AG09309 (cell line): ENCODE results near the gene OR2H1.

ENCODE experiments used
- DNase-seq: peaks from one replicate; pipeline ENCODE4 v3.0.0-alpha.2; 2010; ENCODE audit warnings: low read depth
- H3K4me3 ChIP-seq: 2 replicates; pipeline ENCODE4 v1.5.1; 2011; ENCODE audit warnings: mild to moderate bottlenecking, low read depth, low read length, moderate library complexity; ENCODE audit not compliant: control insufficient read depth
- TF ChIP-seq, protein P1 (sequence below): IDR thresholded peaks from 2 replicates; pipeline ENCODE4 v1.5.1; 2011; ENCODE audit warnings: mild to moderate bottlenecking, low read depth, low read length, inconsistent platforms; ENCODE audit not compliant: insufficient read depth, control insufficient read depth; ENCODE audit errors: missing control alignments

Gene OR2H1

DNA sequence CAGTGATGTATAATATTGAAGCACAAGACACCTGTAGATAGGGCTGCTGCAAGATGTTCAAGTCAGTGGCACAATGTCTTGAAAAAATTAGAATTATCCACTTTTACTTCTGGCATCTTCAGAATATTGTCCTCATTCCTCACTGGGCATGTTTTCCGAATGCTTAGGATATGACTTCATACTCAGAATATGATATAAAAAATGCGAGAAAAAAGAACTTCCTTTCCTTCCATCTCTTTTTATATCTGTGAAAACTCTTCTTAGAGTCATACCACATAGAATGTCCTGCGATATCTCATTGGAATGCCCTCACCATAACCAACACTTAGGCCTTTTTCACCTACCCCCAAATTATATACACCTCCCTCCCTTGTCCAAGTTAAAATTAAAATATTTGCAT lies 26.2 kb downstream of the OR2H1 start:
- H3K4me3 ChIP-seq = no peak overlapping the region
- DNase-seq = no peak
- TF ChIP-seq, protein P1, sequence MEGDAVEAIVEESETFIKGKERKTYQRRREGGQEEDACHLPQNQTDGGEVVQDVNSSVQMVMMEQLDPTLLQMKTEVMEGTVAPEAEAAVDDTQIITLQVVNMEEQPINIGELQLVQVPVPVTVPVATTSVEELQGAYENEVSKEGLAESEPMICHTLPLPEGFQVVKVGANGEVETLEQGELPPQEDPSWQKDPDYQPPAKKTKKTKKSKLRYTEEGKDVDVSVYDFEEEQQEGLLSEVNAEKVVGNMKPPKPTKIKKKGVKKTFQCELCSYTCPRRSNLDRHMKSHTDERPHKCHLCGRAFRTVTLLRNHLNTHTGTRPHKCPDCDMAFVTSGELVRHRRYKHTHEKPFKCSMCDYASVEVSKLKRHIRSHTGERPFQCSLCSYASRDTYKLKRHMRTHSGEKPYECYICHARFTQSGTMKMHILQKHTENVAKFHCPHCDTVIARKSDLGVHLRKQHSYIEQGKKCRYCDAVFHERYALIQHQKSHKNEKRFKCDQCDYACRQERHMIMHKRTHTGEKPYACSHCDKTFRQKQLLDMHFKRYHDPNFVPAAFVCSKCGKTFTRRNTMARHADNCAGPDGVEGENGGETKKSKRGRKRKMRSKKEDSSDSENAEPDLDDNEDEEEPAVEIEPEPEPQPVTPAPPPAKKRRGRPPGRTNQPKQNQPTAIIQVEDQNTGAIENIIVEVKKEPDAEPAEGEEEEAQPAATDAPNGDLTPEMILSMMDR = no peak

DNA sequence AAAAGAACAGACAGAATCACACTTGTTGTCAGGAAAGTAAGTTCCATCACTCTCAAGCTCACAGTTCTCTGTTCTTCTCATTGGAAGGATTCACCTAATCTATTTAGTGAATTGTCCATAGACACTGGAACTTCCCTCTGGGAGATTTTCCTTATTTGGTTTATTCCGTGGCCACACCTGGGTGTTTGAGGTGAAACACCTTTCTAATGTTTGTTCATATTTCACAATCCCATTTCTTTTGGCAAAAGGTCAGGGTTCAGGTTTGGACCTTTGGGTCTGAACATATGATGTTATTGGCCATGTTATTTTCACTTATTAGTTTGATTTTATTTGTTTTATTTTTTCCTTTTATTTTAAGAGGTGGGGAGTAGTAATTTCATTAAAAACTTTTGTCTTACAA lies 26.8 kb downstream of the OR2H1 start:
- DNase-seq = no peak
- TF ChIP-seq, protein P1 = no peak
- no peak overlapping the region for H3K4me3 ChIP-seq

DNA sequence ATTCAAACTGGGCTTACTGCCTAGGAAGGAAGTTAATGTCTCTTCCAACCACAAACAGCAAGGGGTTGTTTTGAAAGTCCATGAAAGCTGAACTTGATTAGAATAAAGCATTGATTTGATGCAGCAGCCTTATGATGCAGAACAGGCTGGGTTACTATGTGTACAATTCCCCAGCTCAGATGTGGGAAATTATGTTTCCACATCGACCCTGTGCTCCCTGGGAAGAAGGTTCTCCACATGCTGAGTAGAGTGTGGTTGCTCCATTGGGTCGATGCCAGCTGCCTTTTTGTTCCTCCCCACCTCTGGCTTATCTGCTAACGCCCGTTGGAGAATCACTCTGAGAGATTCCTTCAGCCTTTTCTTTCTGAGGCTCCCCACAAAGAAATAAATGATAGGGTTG lies 29.6 kb downstream of the OR2H1 start:
- no peak overlapping the region for H3K4me3 ChIP-seq
- TF ChIP-seq, protein P1 = no peak
- no peak for DNase-seq

DNA sequence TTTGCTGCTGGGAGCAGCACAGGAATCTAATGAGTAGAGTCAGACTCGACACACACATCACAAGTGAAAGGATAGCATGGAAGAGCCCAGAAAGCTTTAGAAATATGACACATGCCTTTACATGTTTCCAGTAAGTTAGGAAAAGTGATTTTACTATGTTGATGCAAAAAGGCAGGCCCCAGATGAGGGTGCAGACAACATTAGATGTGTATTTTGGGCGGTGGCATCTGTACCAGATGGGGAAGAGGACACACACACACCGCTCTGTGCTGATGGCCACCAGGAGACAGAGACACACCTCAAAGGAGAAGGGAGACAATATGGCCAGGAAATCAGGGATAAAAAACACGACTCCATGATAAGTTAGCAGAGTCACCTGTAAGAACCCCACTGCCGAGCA lies 30.2 kb downstream of the OR2H1 start:
- TF ChIP-seq, protein P1 = no peak

DNA sequence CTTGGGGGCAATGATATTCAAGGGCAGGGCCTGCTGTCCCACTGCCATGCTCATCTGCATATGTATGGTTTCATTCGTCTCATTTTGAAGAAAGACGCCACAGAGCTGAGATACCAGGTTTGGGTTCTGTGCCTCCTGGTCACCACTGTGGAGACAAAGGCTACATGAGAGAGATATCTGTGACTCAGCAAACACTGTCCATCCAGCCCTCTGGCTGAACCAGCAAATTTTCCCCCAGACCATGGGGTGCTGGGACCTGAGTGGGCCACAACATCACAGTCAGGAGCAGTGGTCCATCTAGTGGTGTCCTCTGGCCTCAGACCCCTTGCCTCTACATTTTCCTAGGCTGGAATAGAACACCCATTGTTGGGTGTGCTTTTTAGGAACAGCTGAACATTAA lies 30.7 kb downstream of the OR2H1 start, which contains the start of gene MAS1L:
TSS of gene MAS1L (minus strand) at position 297 of the 400 bp plus-strand sequence. CDS start at position 243, 54 bp downstream.
- TF ChIP-seq, protein P1 = no peak
- no peak for DNase-seq
- no peak within 1 kb of the TSS for H3K4me3 ChIP-seq

More for the DNA sequence above, 30.2 kb downstream of the OR2H1 start:
- DNase-seq = no peak
- H3K4me3 ChIP-seq = no peak overlapping the region

DNA sequence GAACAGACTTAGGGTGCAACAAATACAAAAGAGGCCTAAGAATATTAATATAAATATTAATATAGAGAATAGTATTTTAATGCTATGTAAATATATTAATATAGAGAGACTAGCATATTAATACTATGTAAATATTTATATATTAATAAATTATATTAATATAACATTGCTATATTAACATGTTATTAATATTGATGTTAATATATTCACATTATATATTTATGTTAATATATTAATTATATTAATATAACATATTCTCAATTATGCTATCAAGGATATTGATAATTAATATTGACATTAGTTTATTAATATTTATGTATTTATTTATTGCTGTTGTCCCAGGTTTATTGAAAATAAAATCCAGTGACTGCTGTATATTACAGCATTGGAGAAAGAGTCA lies 31.9 kb downstream of the OR2H1 start:
- TF ChIP-seq, protein P1 = no peak
- no peak for DNase-seq
- no peak overlapping the region for H3K4me3 ChIP-seq

DNA sequence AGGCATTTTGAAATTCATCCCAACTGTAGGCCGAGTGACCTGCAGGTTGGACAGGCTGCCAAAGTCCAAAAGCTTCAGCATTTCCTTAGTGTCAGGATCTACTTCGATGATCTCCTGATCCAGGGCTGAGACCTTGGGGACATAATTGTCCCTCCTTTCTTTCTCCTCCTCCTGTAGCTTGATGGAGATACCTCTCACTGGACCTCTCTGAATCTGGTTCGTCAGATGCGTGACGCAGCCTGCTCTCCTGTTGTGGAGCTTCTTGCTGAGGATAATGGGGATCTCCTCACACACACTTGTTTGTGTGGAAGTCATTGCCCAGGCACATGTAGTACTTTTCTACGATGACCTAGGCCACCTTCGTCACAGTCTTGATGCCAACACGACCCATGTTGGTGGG lies 32.3 kb downstream of the OR2H1 start:
- no peak for DNase-seq
- TF ChIP-seq, protein P1 = no peak
- no peak overlapping the region for H3K4me3 ChIP-seq
